ENCODE measurements around the gene ACSL1.

Gene ACSL1

DNA sequence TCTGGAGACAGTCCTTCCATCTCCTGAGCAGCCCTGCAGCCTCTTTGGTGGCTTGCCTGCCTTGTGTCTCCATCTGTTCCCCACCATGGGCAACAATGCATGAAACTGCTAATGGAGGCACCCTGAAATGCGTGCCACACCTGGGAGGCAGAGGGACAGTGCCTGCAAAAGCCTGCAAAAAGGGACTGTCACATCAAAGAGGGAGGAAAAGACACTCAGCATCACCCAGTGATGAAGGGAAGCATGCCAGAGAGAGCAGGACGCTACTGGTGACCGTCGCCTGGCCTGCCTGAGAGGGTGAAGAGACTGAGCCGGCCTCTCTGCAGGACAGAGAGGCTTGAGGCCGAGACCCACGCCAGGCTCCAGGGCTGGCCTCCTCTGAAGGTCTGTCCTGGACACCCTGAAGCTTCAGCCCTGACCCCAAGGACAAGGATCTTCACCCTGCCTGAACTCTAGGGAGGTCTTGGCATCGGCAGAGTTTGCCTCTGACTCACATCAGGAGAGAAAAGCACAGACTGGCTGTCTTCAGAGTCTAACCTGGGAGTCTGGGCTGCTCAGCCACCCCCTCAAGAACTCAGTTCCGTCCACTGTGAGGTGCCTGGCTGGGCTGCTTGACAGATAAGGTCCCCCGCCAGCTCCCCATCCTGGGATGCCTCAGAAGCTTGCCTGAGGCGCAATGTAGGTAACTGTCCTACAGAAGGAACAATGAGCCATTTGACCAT lies 8.1 kb downstream of the ACSL1 start:
- no peak overlapping the region for H3K4me3 ChIP-seq (ENCODE audit: low read length, poor library complexity, severe bottlenecking)
- H3K4me2 ChIP-seq (ENCODE audit: low read depth, low read length, poor library complexity, severe bottlenecking) = no peak overlapping the region
- H3K9me2 ChIP-seq (replicated peaks; ENCODE audit: low read depth, low read length) = no peaks in the 10 kb centered on the region
- TF ChIP-seq, protein P1, sequence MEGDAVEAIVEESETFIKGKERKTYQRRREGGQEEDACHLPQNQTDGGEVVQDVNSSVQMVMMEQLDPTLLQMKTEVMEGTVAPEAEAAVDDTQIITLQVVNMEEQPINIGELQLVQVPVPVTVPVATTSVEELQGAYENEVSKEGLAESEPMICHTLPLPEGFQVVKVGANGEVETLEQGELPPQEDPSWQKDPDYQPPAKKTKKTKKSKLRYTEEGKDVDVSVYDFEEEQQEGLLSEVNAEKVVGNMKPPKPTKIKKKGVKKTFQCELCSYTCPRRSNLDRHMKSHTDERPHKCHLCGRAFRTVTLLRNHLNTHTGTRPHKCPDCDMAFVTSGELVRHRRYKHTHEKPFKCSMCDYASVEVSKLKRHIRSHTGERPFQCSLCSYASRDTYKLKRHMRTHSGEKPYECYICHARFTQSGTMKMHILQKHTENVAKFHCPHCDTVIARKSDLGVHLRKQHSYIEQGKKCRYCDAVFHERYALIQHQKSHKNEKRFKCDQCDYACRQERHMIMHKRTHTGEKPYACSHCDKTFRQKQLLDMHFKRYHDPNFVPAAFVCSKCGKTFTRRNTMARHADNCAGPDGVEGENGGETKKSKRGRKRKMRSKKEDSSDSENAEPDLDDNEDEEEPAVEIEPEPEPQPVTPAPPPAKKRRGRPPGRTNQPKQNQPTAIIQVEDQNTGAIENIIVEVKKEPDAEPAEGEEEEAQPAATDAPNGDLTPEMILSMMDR (conservative IDR thresholded peaks at IDR 0.05; ENCODE audit: low read length) = no peak
- TF ChIP-seq EZH2phosphoT487 (IDR thresholded peaks at IDR 0.05; ENCODE audit: borderline replicate concordance) = no peak
- no peaks in the 10 kb centered on the region for H3F3A ChIP-seq (ENCODE audit: low read depth)
- no peaks in the 10 kb centered on the region for H3K9me3 ChIP-seq (ENCODE audit: insufficient read depth, low read depth, low read length)
- no peaks in the 10 kb centered on the region for H3K79me2 ChIP-seq (ENCODE audit: insufficient read depth, low read length)
- no peaks in the 10 kb centered on the region for H3K27me3 ChIP-seq (ENCODE audit: insufficient read depth, low read length, poor library complexity, severe bottlenecking)
- H4K20me1 ChIP-seq (ENCODE audit: insufficient read depth, low read length, poor library complexity, severe bottlenecking) = no peaks in the 10 kb centered on the region
- H3K9ac ChIP-seq (ENCODE audit: low read depth, low read length, poor library complexity, severe bottlenecking) = no peak overlapping the region
- no peaks in the 10 kb centered on the region for H3K4me1 ChIP-seq (ENCODE audit: insufficient read depth, low read length, poor library complexity, severe bottlenecking)
- no peak overlapping the region for H2AFZ ChIP-seq (ENCODE audit: low read length)
- H3K36me3 ChIP-seq (ENCODE audit: insufficient read depth, low read length) = no peaks in the 10 kb centered on the region

DNA sequence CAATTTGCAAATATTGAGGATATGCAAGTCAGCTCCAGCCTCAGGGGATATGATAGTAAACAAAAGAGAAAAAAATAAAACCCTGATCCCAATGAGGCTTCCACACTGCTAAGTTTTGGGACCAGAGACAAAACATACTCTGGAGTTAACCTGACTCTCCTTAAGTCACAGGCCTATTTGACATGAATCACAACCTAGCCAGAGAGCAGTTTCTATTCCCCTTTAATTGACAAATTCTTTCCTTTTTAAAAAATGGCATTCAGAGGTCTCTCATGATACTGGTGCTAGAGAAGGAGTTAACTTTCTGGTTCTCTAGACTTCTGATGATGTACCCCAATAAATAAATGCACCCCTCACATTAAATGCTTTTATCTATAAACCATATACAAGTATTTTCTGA lies 8.8 kb downstream of the ACSL1 start:
- no peaks in the 10 kb centered on the region for H3F3A ChIP-seq (ENCODE audit: low read depth)
- no peaks in the 10 kb centered on the region for H4K20me1 ChIP-seq (ENCODE audit: insufficient read depth, low read length, poor library complexity, severe bottlenecking)
- TF ChIP-seq EZH2phosphoT487 (IDR thresholded peaks at IDR 0.05; ENCODE audit: borderline replicate concordance) = no peak
- TF ChIP-seq, protein P1 (conservative IDR thresholded peaks at IDR 0.05; ENCODE audit: low read length) = no peak
- H3K9me3 ChIP-seq (ENCODE audit: insufficient read depth, low read depth, low read length) = no peaks in the 10 kb centered on the region
- H3K4me1 ChIP-seq (ENCODE audit: insufficient read depth, low read length, poor library complexity, severe bottlenecking) = no peaks in the 10 kb centered on the region
- H3K9me2 ChIP-seq (replicated peaks; ENCODE audit: low read depth, low read length) = no peaks in the 10 kb centered on the region
- H3K4me2 ChIP-seq (ENCODE audit: low read depth, low read length, poor library complexity, severe bottlenecking) = no peak overlapping the region
- H3K4me3 ChIP-seq (ENCODE audit: low read length, poor library complexity, severe bottlenecking) = no peak overlapping the region
- H3K27me3 ChIP-seq (ENCODE audit: insufficient read depth, low read length, poor library complexity, severe bottlenecking) = no peaks in the 10 kb centered on the region
- H3K9ac ChIP-seq (ENCODE audit: low read depth, low read length, poor library complexity, severe bottlenecking) = no peak overlapping the region
- no peak overlapping the region for H2AFZ ChIP-seq (ENCODE audit: low read length)
- no peaks in the 10 kb centered on the region for H3K36me3 ChIP-seq (ENCODE audit: insufficient read depth, low read length)
- no peaks in the 10 kb centered on the region for H3K79me2 ChIP-seq (ENCODE audit: insufficient read depth, low read length)

DNA sequence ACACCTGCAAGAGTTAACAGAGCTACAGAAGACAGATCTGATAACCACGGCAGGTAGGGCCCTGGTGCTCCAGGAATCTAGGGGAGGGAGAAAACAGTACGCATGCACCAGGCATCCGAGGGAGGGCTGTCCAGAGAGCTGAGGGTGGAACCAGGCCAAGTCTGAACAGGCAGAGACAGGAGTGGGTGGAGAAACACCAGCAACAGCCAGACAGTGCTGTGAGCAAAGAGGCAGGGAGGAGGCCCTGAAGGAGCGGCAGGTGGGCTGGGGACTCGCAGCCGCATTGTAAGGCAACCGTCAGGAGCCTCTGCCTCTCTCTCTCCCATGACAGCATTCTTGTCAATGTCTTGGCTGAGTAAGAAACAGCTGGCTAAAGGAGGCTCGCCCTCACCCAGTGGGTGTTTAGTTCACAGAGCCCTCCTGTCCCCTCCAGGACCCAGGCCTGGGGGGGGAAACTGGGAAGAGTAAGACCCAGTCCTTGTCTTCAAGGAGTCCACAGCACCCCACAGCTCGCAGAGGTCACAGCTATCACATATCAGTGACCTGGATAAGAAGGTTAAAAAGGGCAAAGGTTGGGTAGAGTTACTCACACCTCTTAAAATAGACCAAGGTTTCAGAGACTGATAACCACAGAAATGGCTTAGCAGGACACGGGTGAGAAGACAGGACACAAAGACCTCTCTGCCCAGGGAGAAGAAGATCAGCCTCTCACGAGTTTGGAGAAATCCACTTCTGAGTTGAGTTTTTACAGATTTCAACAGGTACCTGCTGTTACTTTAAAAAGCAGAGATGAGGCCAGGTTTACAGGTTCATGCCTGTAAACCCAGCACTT lies 10.5 kb downstream of the ACSL1 start:
- Histone ChIP-seq H3K9me2 (replicated peaks; ENCODE audit: low read depth, low read length) (no peaks in the 10 kb centered on the region), H3F3A (ENCODE audit: low read depth) (no peaks in the 10 kb centered on the region), H3K9me3 (ENCODE audit: insufficient read depth, low read depth, low read length) (no peaks in the 10 kb centered on the region), H3K4me2 (ENCODE audit: low read depth, low read length, poor library complexity, severe bottlenecking) (no peak overlapping the region), H2AFZ (ENCODE audit: low read length) (no peak overlapping the region), H3K36me3 (ENCODE audit: insufficient read depth, low read length) (no peaks in the 10 kb centered on the region), H3K27me3 (ENCODE audit: insufficient read depth, low read length, poor library complexity, severe bottlenecking) (no peaks in the 10 kb centered on the region), H3K79me2 (ENCODE audit: insufficient read depth, low read length) (no peaks in the 10 kb centered on the region), H3K4me3 (ENCODE audit: low read length, poor library complexity, severe bottlenecking) (no peak overlapping the region), H3K4me1 (ENCODE audit: insufficient read depth, low read length, poor library complexity, severe bottlenecking) (no peaks in the 10 kb centered on the region), H4K20me1 (ENCODE audit: insufficient read depth, low read length, poor library complexity, severe bottlenecking) (no peaks in the 10 kb centered on the region), H3K9ac (ENCODE audit: low read depth, low read length, poor library complexity, severe bottlenecking) (no peak overlapping the region)
- TF ChIP-seq, protein P1 (conservative IDR thresholded peaks at IDR 0.05; ENCODE audit: low read length) = no peak
- TF ChIP-seq EZH2phosphoT487 (IDR thresholded peaks at IDR 0.05; ENCODE audit: borderline replicate concordance) = no peak

All from Loucy (cell line).